ENCODE measurements around the gene ACP4. TPM values are rescaled to one million over a fixed set of nuclear protein-coding genes. Genes with fewer than 3 reads are reported as not detected.
A peak's percentile ranks its signal among the peaks of the same experiment; 100 is the strongest.

The ACP4 gene
- total and polyA plus RNA-seq, 2 experiments from 2014 or later: not detected

GRCh38 chr19:50832666-50833065 lies 42.5 kb downstream of the ACP4 start:
- Histone ChIP-seq H3K4me1 (ENCODE audit: insufficient read depth) (no peaks in the 10 kb centered on the region), H3K4me3 (no peak overlapping the region), H3F3A (ENCODE audit: insufficient read depth) (no peaks in the 10 kb centered on the region), H3K9me3 (ENCODE audit: low read depth) (no peaks in the 10 kb centered on the region), H3K27me3 (replicated peaks; ENCODE audit: insufficient read depth) (peaks cover 6% of the 10 kb centered on the region; the same call in 1 of the 2 replicates), H3K27ac (no peak overlapping the region), H3K9me2 (ENCODE audit: insufficient read depth) (no peaks in the 10 kb centered on the region), H3K9ac (no peak overlapping the region), H2AFZ (no peak overlapping the region), H3K79me2 (ENCODE audit: insufficient read depth) (no peaks in the 10 kb centered on the region), H3K36me3 (ENCODE audit: low read depth) (no peaks in the 10 kb centered on the region), H4K20me1 (ENCODE audit: insufficient read depth) (no peaks in the 10 kb centered on the region), H3K4me2 (ENCODE audit: unreplicated experiment) (no peak overlapping the region)
- TF ChIP-seq EZH2phosphoT487 (IDR thresholded peaks at IDR 0.05; ENCODE audit: insufficient read depth, low read depth) (no peak), EZH2 (IDR thresholded peaks at IDR 0.05; ENCODE audit: insufficient read depth, poor library complexity, severe bottlenecking) (no peak)
- WGBS, 2 experiments (ENCODE audit: low coverage in 1 of 2, low lambda C conversion rate in 2 of 2, missing lambda C conversion rate in 2 of 2): 47 to 55% methylated on average over 8 of the region's 8 CpGs
- in situ Hi-C loops (cut with MboI): no loop called here
- no peak for DNase-seq

DNA sequence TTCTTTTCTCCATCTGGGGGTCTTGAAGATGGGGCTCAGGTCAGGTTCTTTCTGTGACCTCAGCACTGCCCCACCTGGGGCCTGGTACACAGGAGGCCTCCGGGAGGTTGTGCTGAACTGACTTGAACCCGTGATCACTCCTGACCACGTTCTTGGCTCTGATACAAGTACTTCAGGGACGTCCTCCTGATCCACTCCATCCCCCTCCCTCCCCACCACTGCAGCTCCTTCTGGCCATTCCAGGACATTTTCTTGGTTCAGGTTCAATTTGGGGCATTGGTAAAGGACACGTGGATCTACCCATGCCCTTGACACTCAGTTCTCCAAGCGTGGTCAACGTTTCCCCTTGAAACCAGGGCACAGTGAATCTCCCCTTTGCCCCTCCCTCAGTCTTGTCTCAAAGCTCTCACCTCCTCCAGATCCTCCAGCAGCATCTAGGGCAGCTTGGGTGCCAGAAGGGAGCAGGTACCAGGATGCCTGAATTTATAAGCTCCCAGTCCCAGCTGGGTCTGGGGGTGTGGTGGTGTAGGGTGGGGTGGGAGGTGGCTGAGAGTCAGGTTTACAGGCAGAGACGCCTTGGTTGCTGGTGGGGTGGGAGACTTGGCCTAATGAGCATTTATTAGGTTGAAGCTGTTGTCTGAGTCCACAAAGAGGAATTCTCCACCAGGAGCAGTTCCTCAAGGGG lies 43.0 kb downstream of the ACP4 start, which contains the start of gene KLK15:
Gene KLK15, minus strand, starts transcription at position 458 of the 685 bp plus-strand sequence. CDS start 2,082 bp downstream, outside the sequence.
- Histone ChIP-seq H3K4me3 (no peak within 1 kb of the TSS), H3F3A (ENCODE audit: insufficient read depth) (no peaks in the 10 kb centered on the region), H3K9ac (no peak within 1 kb of the TSS), H3K4me2 (ENCODE audit: unreplicated experiment) (no peak within 1 kb of the TSS), H3K27ac (no peak within 1 kb of the TSS), H3K4me1 (ENCODE audit: insufficient read depth) (no peaks in the 10 kb centered on the region), H2AFZ (no peak within 1 kb of the TSS), H3K27me3 (replicated peaks; ENCODE audit: insufficient read depth) (peaks cover 6% of the 10 kb centered on the region; the same call in 1 of the 2 replicates), H3K9me3 (ENCODE audit: low read depth) (no peaks in the 10 kb centered on the region), H4K20me1 (ENCODE audit: insufficient read depth) (no peaks in the 10 kb centered on the region), H3K79me2 (ENCODE audit: insufficient read depth) (no peaks in the 10 kb centered on the region), H3K36me3 (ENCODE audit: low read depth) (no peaks in the 10 kb centered on the region), H3K9me2 (ENCODE audit: insufficient read depth) (no peaks in the 10 kb centered on the region)
- DNase-seq: no peak
- in situ Hi-C loops (cut with MboI): no loop called here
- no peak for TF ChIP-seq EZH2 (IDR thresholded peaks at IDR 0.05; ENCODE audit: insufficient read depth, poor library complexity, severe bottlenecking)
- no peak for TF ChIP-seq EZH2phosphoT487 (IDR thresholded peaks at IDR 0.05; ENCODE audit: insufficient read depth, low read depth)
- 15 to 19% methylated on average over 7 to 8 of the region's 8 CpGs for WGBS, 2 experiments (ENCODE audit: low coverage in 1 of 2, low lambda C conversion rate in 2 of 2, missing lambda C conversion rate in 2 of 2)

- no peak for TF ChIP-seq EZH2phosphoT487 (IDR thresholded peaks at IDR 0.05; ENCODE audit: insufficient read depth, low read depth)
- TF ChIP-seq EZH2 (IDR thresholded peaks at IDR 0.05; ENCODE audit: insufficient read depth, poor library complexity, severe bottlenecking): no peak
- Histone ChIP-seq H3K79me2 (ENCODE audit: insufficient read depth) (no peaks in the 10 kb centered on the region), H4K20me1 (ENCODE audit: insufficient read depth) (no peaks in the 10 kb centered on the region), H3F3A (ENCODE audit: insufficient read depth) (no peaks in the 10 kb centered on the region), H3K4me2 (ENCODE audit: unreplicated experiment) (no peak overlapping the region), H3K9me2 (ENCODE audit: insufficient read depth) (no peaks in the 10 kb centered on the region), H3K27me3 (replicated peaks; ENCODE audit: insufficient read depth) (peaks cover 6% of the 10 kb centered on the region; the same call in 1 of the 2 replicates), H2AFZ (no peak overlapping the region), H3K9ac (no peak overlapping the region), H3K4me3 (no peak overlapping the region), H3K4me1 (ENCODE audit: insufficient read depth) (no peaks in the 10 kb centered on the region), H3K36me3 (ENCODE audit: low read depth) (no peaks in the 10 kb centered on the region), H3K27ac (no peak overlapping the region), H3K9me3 (ENCODE audit: low read depth) (no peaks in the 10 kb centered on the region)
- in situ Hi-C loops (cut with MboI): no loop called here
- no peak for DNase-seq
- WGBS, 2 experiments (ENCODE audit: low coverage in 1 of 2, low lambda C conversion rate in 2 of 2, missing lambda C conversion rate in 2 of 2): 66 to 83% methylated on average over 6 of the region's 6 CpGs
These were observed 43.6 kb downstream of the ACP4 start for GRCh38 chr19:50833802-50834167.

DNA sequence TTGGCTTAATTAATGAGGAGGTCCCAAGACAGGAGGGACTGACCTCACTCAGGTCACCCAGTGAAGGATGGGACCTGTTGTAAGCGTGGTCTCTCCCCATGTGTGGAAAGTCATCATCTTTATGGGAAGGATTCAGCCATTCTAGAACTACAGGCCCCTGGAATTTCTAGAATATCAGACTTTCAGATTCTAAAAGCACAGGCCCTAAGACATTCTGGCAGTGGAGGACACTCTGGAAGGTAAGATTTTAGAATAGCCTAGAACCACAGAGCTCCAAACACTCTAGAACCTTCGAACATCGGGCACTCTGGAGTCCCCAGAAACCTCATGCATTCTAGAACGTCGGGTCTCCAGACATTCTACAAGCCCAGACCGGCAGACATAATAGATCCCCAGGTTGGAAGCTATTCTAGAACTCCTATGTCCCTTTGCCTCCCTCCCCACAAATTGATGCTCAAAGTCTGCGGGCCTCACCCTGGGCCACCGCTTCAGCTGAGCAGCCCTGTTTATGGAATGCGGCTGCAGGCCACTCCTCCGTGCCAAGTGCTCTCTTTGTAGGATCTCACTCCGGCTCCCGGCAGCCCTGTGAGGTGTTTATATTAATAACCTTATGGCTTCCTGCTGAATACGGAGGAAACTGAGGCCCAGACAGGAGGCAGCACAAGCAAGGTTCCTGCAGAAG lies 45.0 kb downstream of the ACP4 start:
- H3K9ac ChIP-seq: peak overlapping the region; percentile 19; the same call in 1 of the 2 replicates
- H4K20me1 ChIP-seq (ENCODE audit: insufficient read depth): no peaks in the 10 kb centered on the region
- H3K4me1 ChIP-seq (ENCODE audit: insufficient read depth): no peaks in the 10 kb centered on the region
- no peaks in the 10 kb centered on the region for H3K9me2 ChIP-seq (ENCODE audit: insufficient read depth)
- H3K4me2 ChIP-seq (ENCODE audit: unreplicated experiment): peak overlapping the region; percentile 70
- H2AFZ ChIP-seq: peak overlapping the region; percentile 84
- DNase-seq: peak; percentile 27
- peaks cover 6% of the 10 kb centered on the region; the same call in 1 of the 2 replicates for H3K27me3 ChIP-seq (replicated peaks; ENCODE audit: insufficient read depth)
- peak overlapping the region; percentile 71 for H3K4me3 ChIP-seq
- in situ Hi-C loops (cut with MboI): no loop called here
- TF ChIP-seq EZH2 (IDR thresholded peaks at IDR 0.05; ENCODE audit: insufficient read depth, poor library complexity, severe bottlenecking) (no peak), EZH2phosphoT487 (IDR thresholded peaks at IDR 0.05; ENCODE audit: insufficient read depth, low read depth) (no peak)
- no peak overlapping the region for H3K27ac ChIP-seq
- WGBS, 2 experiments (ENCODE audit: low coverage in 1 of 2, low lambda C conversion rate in 2 of 2, missing lambda C conversion rate in 2 of 2): 33% methylated on average over 13 of the region's 13 CpGs
- no peaks in the 10 kb centered on the region for H3K36me3 ChIP-seq (ENCODE audit: low read depth)
- no peaks in the 10 kb centered on the region for H3K79me2 ChIP-seq (ENCODE audit: insufficient read depth)
- no peaks in the 10 kb centered on the region for H3F3A ChIP-seq (ENCODE audit: insufficient read depth)
- H3K9me3 ChIP-seq (ENCODE audit: low read depth): no peaks in the 10 kb centered on the region
